ENCODE measurements around the gene TBC1D14. TPM values are rescaled to one million over a fixed set of nuclear protein-coding genes. Genes with fewer than 3 reads are reported as not detected.

The TBC1D14 gene
- total and polyA plus RNA-seq, 2 of the 8 experiments (the other 6 are each of a cell fraction or from before 2014, with no cell fraction given) = 45.6 to 48.2 TPM

DNA sequence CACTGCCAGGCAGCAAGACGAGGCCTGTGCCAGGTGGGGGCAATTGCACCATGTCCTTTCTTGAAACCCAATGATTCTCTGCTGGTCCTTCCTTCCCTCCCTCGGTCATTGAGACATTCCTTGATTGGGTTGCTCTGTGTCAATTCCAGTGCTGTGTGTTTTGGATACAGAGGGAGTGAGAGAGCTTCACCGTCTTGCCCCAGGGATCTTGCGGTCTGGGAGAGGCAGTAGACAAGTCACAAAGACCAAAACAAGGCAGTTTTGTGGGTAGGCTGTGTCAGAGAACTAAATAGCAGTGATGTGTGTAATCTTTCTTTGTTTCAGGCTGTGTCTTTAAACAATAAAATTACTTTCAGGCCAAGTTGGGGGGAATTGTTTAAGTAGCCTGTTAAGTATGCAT lies 94.7 kb downstream of the TBC1D14 start (continued):
- TF ChIP-seq RAD21 (IDR thresholded peaks at IDR 0.05 in 1 of 2, conservative IDR thresholded peaks at IDR 0.05 in 1 of 2; ENCODE audit: low read depth in 2 of 2, low read length in 2 of 2) (no peak), BRCA1 (IDR thresholded peaks at IDR 0.05; ENCODE audit: low read depth, low read length) (no peak)
